HUDEP-2 (cell line): ENCODE measurements around the gene PTPN4.

Source experiments
- DNase-seq, 76 experiments: peaks; one replicate each; lab custom pipeline; 2025; ENCODE audit not compliant: unreplicated experiment in 76 of 76; lab: John Stamatoyannopoulos, UW

PTPN4 gene

GRCh38 chr2:119732601-119733164 lies 27.0 kb upstream of the PTPN4 start:
- no peak for DNase-seq

DNA sequence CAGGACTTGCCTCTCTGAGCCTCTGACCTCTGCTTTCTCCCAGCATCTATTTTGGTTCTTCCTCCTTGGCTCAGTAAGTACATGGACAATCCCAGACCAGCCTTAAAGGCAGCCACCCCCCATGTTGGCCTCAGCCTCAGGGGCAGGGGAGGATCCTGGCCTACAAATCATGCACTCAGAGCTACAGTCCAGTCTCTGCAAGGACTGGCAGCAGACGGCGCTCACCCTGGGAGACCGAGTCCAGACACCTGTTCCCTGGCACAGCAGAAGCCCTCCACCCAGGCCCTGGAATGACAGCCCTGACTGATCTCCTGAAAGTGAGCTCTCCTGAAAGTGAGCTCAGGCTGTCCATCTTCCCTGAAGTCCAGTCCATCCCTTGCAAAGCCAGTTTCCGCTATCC lies 25.7 kb upstream of the PTPN4 start:
- DNase-seq = no peak

- no peak for DNase-seq
Measured at GRCh38 chr2:119735565-119735964, 24.2 kb upstream of the PTPN4 start.

DNA sequence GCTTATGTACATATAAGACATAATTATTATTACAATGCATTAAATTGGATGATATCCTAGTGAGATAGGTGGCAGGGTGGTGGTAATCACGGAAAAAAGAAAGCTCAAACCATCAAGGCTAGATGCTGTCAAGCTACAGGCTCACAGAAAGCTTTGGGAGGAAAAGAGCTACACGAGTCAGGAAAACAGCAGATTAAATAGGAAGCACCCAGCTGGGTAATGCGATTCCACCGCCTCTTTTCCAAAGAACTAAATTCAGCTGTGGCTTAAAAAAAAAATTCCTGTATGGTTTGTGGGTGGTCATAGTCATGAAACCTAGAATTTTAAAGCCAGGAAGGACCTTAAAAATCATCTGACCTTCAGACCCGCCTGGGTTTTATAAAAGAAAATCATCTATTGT lies 23.7 kb upstream of the PTPN4 start:
- DNase-seq = no peak

DNA sequence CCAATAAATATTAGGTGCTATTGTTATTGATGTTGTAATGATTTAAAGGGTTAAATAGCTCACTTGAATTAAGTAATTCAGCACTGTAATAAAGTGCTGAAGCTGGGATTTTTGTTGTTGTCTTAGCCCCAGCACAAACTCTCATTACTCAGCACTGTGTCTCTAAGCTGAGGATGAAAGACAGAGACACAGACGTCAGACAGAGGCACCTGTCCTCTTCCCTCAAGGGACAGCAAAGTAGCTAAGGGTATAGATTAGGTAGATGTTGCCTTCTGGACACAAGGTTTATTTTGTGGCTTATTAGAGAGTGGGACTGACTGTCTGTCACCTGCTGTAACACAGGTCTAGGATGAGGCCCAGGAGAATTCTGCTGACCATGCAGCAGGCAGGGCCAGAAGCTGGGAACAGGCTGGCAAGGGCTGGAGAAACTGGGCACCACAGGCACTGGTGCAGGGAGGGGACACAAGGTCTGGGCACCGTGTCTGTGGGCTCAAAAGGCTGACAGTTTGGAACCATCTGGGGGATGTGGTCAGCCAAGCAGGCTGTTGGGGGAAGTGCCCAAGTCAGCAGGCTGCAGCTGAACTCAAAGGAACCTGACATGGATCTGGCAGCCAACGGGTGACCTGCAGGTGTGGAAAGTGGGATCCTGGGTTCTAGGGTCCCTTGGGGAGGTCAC lies 20.0 kb upstream of the PTPN4 start:
- no peak for DNase-seq

- DNase-seq = no peak
Measured at GRCh38 chr2:119741001-119741400, 18.7 kb upstream of the PTPN4 start.

DNA sequence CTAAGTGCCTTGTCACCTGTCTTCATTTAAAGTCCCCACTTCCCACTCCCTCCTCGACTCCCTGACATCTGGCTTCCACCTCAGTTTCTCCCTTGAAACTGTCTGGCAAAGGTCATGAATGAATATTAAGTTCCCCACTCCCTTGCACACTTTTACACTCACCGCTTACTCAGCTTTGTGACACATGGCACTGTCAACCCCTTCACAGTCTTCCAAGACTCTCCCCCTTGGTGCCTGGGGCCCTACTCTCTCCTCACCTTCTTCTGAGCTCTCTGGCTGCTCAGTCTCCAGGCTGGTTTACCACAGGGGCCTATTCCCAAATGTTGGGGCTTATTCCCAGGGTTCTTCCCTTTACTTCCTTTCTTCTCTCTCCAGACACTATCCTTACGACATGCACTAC lies 17.9 kb upstream of the PTPN4 start:
- no peak for DNase-seq

- no peak for DNase-seq
Measured at GRCh38 chr2:119744335-119744939, 15.3 kb upstream of the PTPN4 start.

DNA sequence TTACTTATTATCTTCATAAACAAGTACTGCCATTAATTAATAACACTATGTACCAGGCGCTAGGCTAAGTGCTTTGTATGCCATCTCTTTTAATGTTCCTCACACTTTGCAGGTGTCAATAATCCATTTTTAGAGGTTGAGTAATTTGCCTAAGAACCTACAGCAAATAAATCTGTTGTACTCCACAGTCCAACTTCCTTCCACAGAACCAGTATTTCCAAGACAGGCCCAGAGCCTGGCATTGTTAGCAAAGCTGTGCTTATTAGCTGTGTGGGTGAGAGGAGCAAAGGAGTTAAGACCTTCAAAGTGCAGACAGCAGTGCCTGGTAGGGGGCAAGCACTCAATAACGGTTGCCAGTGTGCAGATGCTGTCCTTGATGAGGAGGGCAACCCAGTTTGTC lies 14.2 kb upstream of the PTPN4 start:
- DNase-seq = no peak

- DNase-seq = no peak
Measured at GRCh38 chr2:119746836-119747686, 12.7 kb upstream of the PTPN4 start.

GRCh38 chr2:119748135-119748534 lies 11.6 kb upstream of the PTPN4 start:
- DNase-seq = no peak

GRCh38 chr2:119749477-119750012 lies 10.2 kb upstream of the PTPN4 start:
- DNase-seq = no peak

DNA sequence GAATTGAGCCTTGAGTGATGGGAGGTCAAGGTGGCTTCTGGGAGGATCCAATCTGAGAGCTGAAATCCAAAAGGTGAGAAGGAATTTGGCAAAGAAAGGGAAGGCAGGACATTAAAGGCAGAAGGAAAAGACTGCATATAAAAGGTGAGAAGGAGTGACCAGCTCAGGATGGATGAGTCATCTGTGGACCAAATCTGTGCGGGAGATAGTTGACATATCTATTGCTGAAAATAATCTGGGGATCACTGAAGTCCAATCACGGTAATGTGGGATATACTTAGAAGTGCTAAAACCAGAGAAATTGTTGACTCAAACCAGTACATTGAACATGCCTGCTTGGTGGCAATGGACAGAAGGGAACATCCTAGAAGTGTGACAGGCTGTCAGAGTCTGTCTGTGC lies 8.0 kb upstream of the PTPN4 start:
- no peak for DNase-seq

DNA sequence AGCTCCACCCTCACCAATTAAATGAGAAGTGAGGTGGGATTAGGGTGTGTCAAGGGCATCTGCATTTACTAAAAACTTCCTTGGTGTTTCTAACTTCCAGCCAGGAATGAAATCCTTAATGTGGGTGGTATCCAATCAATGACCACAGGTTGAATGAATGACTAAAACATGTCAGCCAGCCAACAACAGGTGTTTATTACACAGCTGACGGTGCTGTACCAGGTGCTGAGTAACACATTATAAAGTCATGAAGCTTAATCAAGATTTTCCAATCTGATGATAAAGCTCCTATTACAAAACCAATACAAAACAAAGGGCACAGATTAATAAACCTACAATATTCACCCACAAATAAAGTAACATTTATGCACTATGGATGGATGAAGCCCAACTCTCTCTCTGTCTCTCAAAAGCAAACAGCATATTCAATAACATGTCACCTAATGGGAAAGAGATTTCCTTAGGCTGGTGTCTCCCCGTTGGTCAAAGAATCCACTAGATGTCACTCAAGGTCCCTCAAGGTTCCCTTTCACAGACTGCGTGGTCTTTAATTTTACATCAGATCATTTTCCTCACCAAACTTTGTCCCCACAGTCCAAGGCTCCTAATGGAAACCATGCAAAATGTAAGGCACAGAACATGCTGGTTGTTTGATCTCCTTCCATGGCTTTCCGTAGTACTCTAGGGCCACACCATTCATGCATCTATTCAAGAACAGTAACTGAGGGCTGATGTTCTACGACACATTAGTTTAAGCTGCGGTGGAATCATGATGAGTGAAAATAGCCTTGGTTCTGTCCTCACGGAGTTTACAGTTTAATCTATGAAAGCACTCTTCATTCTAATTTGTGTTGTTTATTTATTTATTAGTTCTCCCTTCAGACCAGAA lies 6.4 kb upstream of the PTPN4 start:
- peak in 23 of 76 experiments; percentile 3 to 52 (median 24) for DNase-seq

DNA sequence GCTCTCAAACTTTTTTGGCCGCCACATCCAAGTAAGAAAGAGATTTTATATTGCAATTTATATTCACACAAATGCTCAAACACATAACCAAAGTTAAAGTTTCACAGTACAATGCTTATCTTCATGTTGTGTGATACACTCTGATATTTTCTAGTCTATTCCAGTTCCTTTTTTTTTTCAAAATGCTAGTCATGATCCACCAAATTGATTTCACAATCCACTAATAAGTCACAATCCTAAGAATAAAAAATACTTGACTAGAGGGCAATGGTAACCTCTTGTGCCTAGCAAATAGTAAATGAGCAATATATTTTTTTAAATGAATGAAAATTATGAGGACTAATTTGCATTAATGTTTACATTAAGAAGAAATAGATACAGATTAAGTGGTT lies 5.8 kb upstream of the PTPN4 start:
- no peak for DNase-seq

DNA sequence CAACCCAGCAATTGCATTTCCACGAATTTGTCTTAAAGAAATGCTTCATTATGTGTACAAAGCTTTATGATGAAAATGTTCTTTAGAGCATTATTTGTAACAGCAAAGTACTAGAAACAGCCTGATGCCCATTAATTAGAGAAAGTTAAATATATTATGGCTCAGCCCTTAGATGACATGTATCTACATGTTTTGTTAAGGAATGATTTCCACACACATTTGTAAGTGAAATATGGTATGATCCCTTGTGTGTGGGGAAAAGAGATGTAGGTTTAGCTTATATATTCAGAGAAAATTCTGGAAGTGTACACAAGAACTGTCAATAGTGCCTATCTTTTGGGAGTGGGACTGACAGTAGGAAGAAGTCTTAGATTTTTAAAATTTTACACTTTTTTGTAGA lies 3.8 kb upstream of the PTPN4 start:
- no peak for DNase-seq

DNA sequence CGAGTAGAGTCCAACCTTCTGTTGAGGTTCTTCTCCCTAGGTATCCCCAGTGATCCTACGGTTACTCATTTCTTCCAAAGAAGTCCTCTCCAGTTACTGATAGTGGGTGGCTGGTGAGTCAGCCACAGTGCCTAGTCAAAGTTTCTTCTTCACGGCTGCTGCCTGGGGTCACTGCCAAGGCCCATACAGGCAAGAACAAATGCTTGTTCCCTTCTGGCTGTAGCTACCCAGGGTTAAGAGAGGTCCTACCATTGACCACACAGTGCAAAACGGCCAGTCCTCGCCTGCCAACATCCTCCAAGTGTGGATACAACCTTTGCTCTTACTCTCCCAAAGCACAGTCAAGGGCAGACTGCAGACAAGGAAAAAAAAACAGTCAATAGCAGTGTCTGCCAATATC lies 2.9 kb upstream of the PTPN4 start:
- peak in 66 of 76 experiments; percentile 6 to 79 (median 45) for DNase-seq

DNA sequence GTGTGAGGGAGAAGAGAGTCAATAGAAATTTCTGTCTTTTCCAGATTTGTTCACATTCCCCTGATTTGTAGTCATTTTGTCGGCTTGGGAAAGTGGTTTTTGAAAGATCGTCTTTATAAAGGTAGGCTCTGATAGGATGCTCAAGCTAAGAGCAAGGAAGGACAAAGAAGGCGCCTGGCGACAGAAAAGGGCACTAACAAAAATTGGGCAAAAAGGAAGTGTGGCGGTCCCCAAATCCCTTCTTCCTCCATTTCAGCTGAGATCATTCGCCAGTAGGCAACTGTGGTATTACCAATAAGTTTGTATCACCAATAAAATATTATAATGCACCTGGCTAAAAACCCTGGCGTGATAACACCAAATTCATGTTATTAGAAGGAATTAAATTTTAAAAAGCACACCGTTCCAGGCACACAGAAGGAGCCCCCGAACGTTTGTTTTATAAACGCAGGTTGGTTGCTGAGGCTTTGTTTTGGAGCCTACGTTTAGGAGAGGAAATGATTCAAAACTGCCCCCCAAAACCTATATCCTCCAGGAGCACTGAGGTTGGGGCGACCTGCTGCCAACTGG lies 756 bp upstream of the PTPN4 start:
- no peak for DNase-seq

DNA sequence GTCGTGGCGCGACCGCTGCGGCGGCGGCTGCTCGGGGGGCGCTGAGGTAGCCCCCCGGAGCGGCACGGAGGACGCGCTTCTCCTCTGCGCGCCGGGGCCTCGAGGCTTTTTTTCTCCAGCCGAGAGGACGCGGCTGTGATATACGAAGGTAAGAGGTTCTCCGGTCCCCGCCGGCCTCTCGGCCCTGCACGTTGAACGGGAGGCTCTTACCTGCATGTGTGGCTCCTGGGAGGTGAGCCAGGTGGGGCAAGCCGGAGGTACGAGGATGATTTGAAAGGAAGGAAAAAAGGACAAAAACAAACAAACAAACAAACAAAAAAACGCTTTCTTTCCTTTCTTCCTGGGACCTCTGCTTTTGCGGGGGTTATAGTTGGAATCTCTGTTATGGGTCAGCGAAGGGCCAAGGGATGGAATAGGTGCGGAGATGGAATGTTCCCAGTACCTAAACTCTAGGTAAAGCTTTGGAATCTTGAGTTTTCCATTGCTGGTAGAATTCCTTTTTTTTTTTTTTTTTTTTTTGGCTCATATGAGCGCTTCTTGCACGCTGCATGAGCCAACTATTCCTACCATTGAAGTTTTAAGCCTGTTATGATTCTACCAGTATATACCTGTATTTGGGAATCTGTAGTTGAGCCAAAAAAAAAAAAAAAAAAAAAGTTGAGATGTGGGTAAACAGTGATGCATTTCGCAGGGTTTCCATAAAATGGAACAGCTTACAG lies 674 bp downstream of the PTPN4 start:
- peak in 13 of 76 experiments; percentile 21 to 68 (median 45) for DNase-seq
